Activated T-helper 2 cell treated with anti-CD3 and anti-CD28 coated beads, Interferon-gamma antibody, Interleukin-2, Interleukin-4, amounts not matched to agents 10 μg/mL and 5 μg/mL and 100 μg/mL, durations not matched to agents 14 hours and 24 hours and 36 hours (primary cell): ENCODE results near the gene CADPS2. TPM values are rescaled to one million over a fixed set of nuclear protein-coding genes. Genes with fewer than 3 reads are reported as not detected.

Experiments
- DNase-seq: peaks from one replicate; pipeline ENCODE4 v3.0.0; 2021; ENCODE audit warnings: low spot score
- H3K27ac Mint-ChIP-seq: one replicate; pipeline ENCODE4 v1.8.0; 2021; ENCODE audit warnings: mixed read lengths
- H3K27me3 Mint-ChIP-seq: one replicate; pipeline ENCODE4 v1.8.0; 2021; ENCODE audit warnings: low read depth, mixed read lengths
- H3K36me3 Mint-ChIP-seq: one replicate; pipeline ENCODE4 v1.8.0; 2021; ENCODE audit warnings: low read depth, mixed read lengths
- H3K4me1 Mint-ChIP-seq: one replicate; pipeline ENCODE4 v1.8.0; 2021; ENCODE audit warnings: low read depth, mixed read lengths
- H3K4me3 Mint-ChIP-seq: one replicate; pipeline ENCODE4 v1.8.0; 2021; ENCODE audit warnings: low read depth, mild to moderate bottlenecking, moderate library complexity, mixed read lengths
- H3K9me3 Mint-ChIP-seq: one replicate; pipeline ENCODE4 v1.8.0; 2021; ENCODE audit warnings: mixed read lengths
- intact Hi-C: fragments of 100-400 bp; cut with micrococcal nuclease; formaldehyde crosslinking; loops from one replicate; pipeline ENCODE4 v1.15.1; 2023
- total RNA-seq: library from RNA; stranded (reverse); gene quantifications from 2 replicates; pipeline ENCODE4 v1.2.3, GENCODE V29; 2022

Gene CADPS2
- total RNA-seq, 1 donor from 2014 or later: not detected

GRCh38 chr7:122316467-122317388 lies 569.5 kb downstream of the CADPS2 start:
- DNase-seq: no peak
- intact Hi-C loops: loop anchor here (1.0 to 2.0 kb wide), 2 partner anchors 9 to 14 kb away; no protein-coding TSS in a partner anchor
- no peaks in the 10 kb centered on the region for H3K9me3 Mint-ChIP-seq
- peaks cover 58% of the 10 kb centered on the region for H3K27me3 Mint-ChIP-seq
- H3K4me1 Mint-ChIP-seq: no peaks in the 10 kb centered on the region
- H3K36me3 Mint-ChIP-seq: no peaks in the 10 kb centered on the region
- no peak overlapping the region for H3K4me3 Mint-ChIP-seq
- no peak overlapping the region for H3K27ac Mint-ChIP-seq

GRCh38 chr7:122315507-122316466 lies 570.5 kb downstream of the CADPS2 start:
- Mint-ChIP-seq H3K4me1 (peaks cover 2% of the 10 kb centered on the region), H3K27me3 (peaks cover 68% of the 10 kb centered on the region), H3K9me3 (no peaks in the 10 kb centered on the region), H3K4me3 (no peak overlapping the region), H3K36me3 (no peaks in the 10 kb centered on the region), H3K27ac (no peak overlapping the region)
- DNase-seq: no peak
- intact Hi-C loops: loop anchor here (1.0 to 2.0 kb wide), 2 partner anchors 8 to 13 kb away; no protein-coding TSS in a partner anchor

- Mint-ChIP-seq H3K36me3 (no peaks in the 10 kb centered on the region), H3K9me3 (no peaks in the 10 kb centered on the region), H3K27me3 (peaks cover 77% of the 10 kb centered on the region), H3K27ac (no peak overlapping the region), H3K4me1 (peaks cover 2% of the 10 kb centered on the region), H3K4me3 (no peak overlapping the region)
- intact Hi-C loops: no loop called here
- DNase-seq: no peak
These were observed 572.0 kb downstream of the CADPS2 start for GRCh38 chr7:122314284-122314683.

- no peaks in the 10 kb centered on the region for H3K36me3 Mint-ChIP-seq
- H3K27me3 Mint-ChIP-seq: peaks cover 80% of the 10 kb centered on the region
- no peak for DNase-seq
- H3K27ac Mint-ChIP-seq: no peak overlapping the region
- intact Hi-C loops: no loop called here
- H3K4me3 Mint-ChIP-seq: no peak overlapping the region
- peaks cover 2% of the 10 kb centered on the region for H3K4me1 Mint-ChIP-seq
- no peaks in the 10 kb centered on the region for H3K9me3 Mint-ChIP-seq
These were observed 573.5 kb downstream of the CADPS2 start for GRCh38 chr7:122312789-122313188.

- intact Hi-C loops: no loop called here
- Mint-ChIP-seq H3K36me3 (no peaks in the 10 kb centered on the region), H3K4me1 (peaks cover 2% of the 10 kb centered on the region), H3K9me3 (no peaks in the 10 kb centered on the region), H3K4me3 (no peak overlapping the region), H3K27me3 (peaks cover 81% of the 10 kb centered on the region), H3K27ac (no peak overlapping the region)
- DNase-seq: no peak
These were observed 574.4 kb downstream of the CADPS2 start for GRCh38 chr7:122311734-122312450.

GRCh38 chr7:122311050-122311700 lies 575.1 kb downstream of the CADPS2 start:
- H3K36me3 Mint-ChIP-seq: no peaks in the 10 kb centered on the region
- H3K4me1 Mint-ChIP-seq: peaks cover 2% of the 10 kb centered on the region
- DNase-seq: no peak
- intact Hi-C loops: no loop called here
- H3K27me3 Mint-ChIP-seq: peaks cover 81% of the 10 kb centered on the region
- H3K27ac Mint-ChIP-seq: no peak overlapping the region
- no peaks in the 10 kb centered on the region for H3K9me3 Mint-ChIP-seq
- H3K4me3 Mint-ChIP-seq: no peak overlapping the region

- Mint-ChIP-seq H3K4me3 (no peak overlapping the region), H3K4me1 (peaks cover 2% of the 10 kb centered on the region), H3K9me3 (no peaks in the 10 kb centered on the region), H3K36me3 (no peaks in the 10 kb centered on the region), H3K27me3 (peaks cover 81% of the 10 kb centered on the region), H3K27ac (no peak overlapping the region)
- intact Hi-C loops: no loop called here
- no peak for DNase-seq
These were observed 575.9 kb downstream of the CADPS2 start for GRCh38 chr7:122310119-122311021.

- Mint-ChIP-seq H3K36me3 (no peaks in the 10 kb centered on the region), H3K27ac (no peak overlapping the region), H3K9me3 (no peaks in the 10 kb centered on the region), H3K27me3 (peaks cover 80% of the 10 kb centered on the region), H3K4me3 (no peak overlapping the region), H3K4me1 (peaks cover 2% of the 10 kb centered on the region)
- intact Hi-C loops: loop anchor here (10.0 kb wide), 1 partner anchor 435 kb away; the partner anchor contains the start of gene PTPRZ1
- no peak for DNase-seq
These were observed 576.8 kb downstream of the CADPS2 start for GRCh38 chr7:122309421-122309820.

GRCh38 chr7:122307228-122307621 lies 579.0 kb downstream of the CADPS2 start:
- intact Hi-C loops: loop anchor here (1.0 to 10.0 kb wide), 2 partner anchors 9 to 432 kb away; partner anchors contain the start of gene PTPRZ1
- DNase-seq: no peak
- no peak overlapping the region for H3K4me3 Mint-ChIP-seq
- H3K36me3 Mint-ChIP-seq: no peaks in the 10 kb centered on the region
- H3K27me3 Mint-ChIP-seq: peaks cover 85% of the 10 kb centered on the region
- no peaks in the 10 kb centered on the region for H3K9me3 Mint-ChIP-seq
- H3K4me1 Mint-ChIP-seq: peaks cover 2% of the 10 kb centered on the region
- no peak overlapping the region for H3K27ac Mint-ChIP-seq

- DNase-seq: no peak
- intact Hi-C loops: loop anchor here (1.0 to 10.0 kb wide), 2 partner anchors 10 to 432 kb away; partner anchors contain the start of gene PTPRZ1
- H3K27ac Mint-ChIP-seq: no peak overlapping the region
- H3K27me3 Mint-ChIP-seq: peaks cover 83% of the 10 kb centered on the region
- no peaks in the 10 kb centered on the region for H3K36me3 Mint-ChIP-seq
- H3K4me1 Mint-ChIP-seq: peaks cover 2% of the 10 kb centered on the region
- H3K4me3 Mint-ChIP-seq: no peak overlapping the region
- H3K9me3 Mint-ChIP-seq: no peaks in the 10 kb centered on the region
These were observed 579.7 kb downstream of the CADPS2 start for GRCh38 chr7:122306320-122307227.
